Kidney (tissue), 14 donors: Measurements from ENCODE around the gene CTCFL. TPM values are rescaled to one million over a fixed set of nuclear protein-coding genes. Genes with fewer than 3 reads are reported as not detected.

Experiments used
- DNase-seq, 5 donors: peaks; one replicate each; pipeline ENCODE4 v3.0.0-alpha.2; 2013 to 2020
- FAIRE-seq: peaks from 2 replicates; lab custom pipeline; 2012; peaks lifted over from hg19 to GRCh38; lab: Jason Lieb, UNC
- H3K27ac ChIP-seq, 2 donors: one replicate each; pipeline ENCODE4 v1.7.0; 2013; ENCODE audit warnings: low read depth in 2 of 2, low read length in 2 of 2, inconsistent platforms in 1 of 2
- H3K27me3 ChIP-seq: one replicate; pipeline ENCODE4 v1.7.1; 2013; ENCODE audit warnings: low read length, inconsistent platforms; ENCODE audit not compliant: control insufficient read depth, insufficient read depth
- H3K36me3 ChIP-seq, 3 donors: one replicate each; pipeline versions ENCODE4 v1.7.0 to v1.7.1; 2013; ENCODE audit warnings: low read length in 3 of 3, control low read depth in 1 of 3, inconsistent platforms in 1 of 3; ENCODE audit not compliant: insufficient read depth in 3 of 3, control insufficient read depth in 2 of 3
- H3K4me1 ChIP-seq, 3 donors: one replicate each; pipeline versions ENCODE4 v1.7.0 to v1.7.1; 2013; ENCODE audit warnings: low read length in 3 of 3, inconsistent platforms in 1 of 3, low read depth in 1 of 3; ENCODE audit not compliant: control insufficient read depth in 2 of 3, insufficient read depth in 2 of 3
- H3K4me3 ChIP-seq, 3 donors: one replicate each; pipeline versions ENCODE4 v1.7.0 to v1.8.1; 2013; ENCODE audit warnings: low read length in 3 of 3, control low read depth in 1 of 3, inconsistent platforms in 1 of 3
- H3K9ac ChIP-seq, 3 donors: one replicate each; pipeline versions ENCODE4 v1.7.0 to v1.7.1; 2013; ENCODE audit warnings: low read length in 3 of 3, control low read depth in 1 of 3, inconsistent platforms in 1 of 3
- H3K9me3 ChIP-seq, 3 donors: one replicate each; pipeline versions ENCODE4 v1.7.0 to v1.7.1; 2013; ENCODE audit warnings: low read length in 3 of 3, control low read depth in 1 of 3, inconsistent platforms in 1 of 3; ENCODE audit not compliant: control insufficient read depth in 2 of 3, insufficient read depth in 1 of 3
- intact Hi-C: fragments of 100-400 bp; cut with DNase I; formaldehyde crosslinking; loops from one replicate; pipeline ENCODE4 v1.11.1; 2022
- polyA plus RNA-seq: library from polyadenylated mRNA; stranded (reverse); fragments of 350-450 nt; fragmentation: Illumina TruSeq; extraction: RNeasy Lipid Tissue Mini Kit (QIAGEN cat#74804); gene quantifications from one replicate; pipeline ENCODE4 v1.2.3, GENCODE V29; 2014; ENCODE audit warnings: low read depth, low replicate concordance; ENCODE audit not compliant: insufficient read depth
- total RNA-seq: library from RNA; stranded (reverse); fragmentation: NEBNext Ultra II Directional; extraction: Animal tissue kit (Norgen Biotek cat#: 25700); gene quantifications from one replicate; pipeline ENCODE4 v1.2.1, GENCODE V29; 2021
- TF ChIP-seq, protein P1 (sequence below): IDR thresholded peaks from 3 replicates; pipeline ENCODE4 v1.5.1; 2012; ENCODE audit warnings: mild to moderate bottlenecking, moderate library complexity, borderline replicate concordance; ENCODE audit not compliant: insufficient read depth; ENCODE audit errors: extremely low read depth
- donor health status: control.
- donor health status: control.
- donor health status: control.
- donor health status: control.
- donor health status: control.
- donor health status: DM: yes; HTN: yes; CAD: no.
- donor health status: Normal renal cell carcinoma (clear cell type).

Gene CTCFL
- total and polyA plus RNA-seq, 2 donors from 2014 or later = not detected

- no peak overlapping the region for H3K4me3 ChIP-seq
- no peak for FAIRE-seq
- H3K36me3 ChIP-seq = peaks cover 0 to 22% (median 17%) of the 10 kb centered on the region in 3 donors
- DNase-seq = no peak
- peak overlapping the region in 1 of 2 donors; percentile 47 for H3K27ac ChIP-seq
- intact Hi-C loops = no loop called here
- H3K9me3 ChIP-seq = no peaks in the 10 kb centered on the region
- H3K4me1 ChIP-seq = peaks cover 3 to 10% (median 8%) of the 10 kb centered on the region in 3 donors
- TF ChIP-seq, protein P1, sequence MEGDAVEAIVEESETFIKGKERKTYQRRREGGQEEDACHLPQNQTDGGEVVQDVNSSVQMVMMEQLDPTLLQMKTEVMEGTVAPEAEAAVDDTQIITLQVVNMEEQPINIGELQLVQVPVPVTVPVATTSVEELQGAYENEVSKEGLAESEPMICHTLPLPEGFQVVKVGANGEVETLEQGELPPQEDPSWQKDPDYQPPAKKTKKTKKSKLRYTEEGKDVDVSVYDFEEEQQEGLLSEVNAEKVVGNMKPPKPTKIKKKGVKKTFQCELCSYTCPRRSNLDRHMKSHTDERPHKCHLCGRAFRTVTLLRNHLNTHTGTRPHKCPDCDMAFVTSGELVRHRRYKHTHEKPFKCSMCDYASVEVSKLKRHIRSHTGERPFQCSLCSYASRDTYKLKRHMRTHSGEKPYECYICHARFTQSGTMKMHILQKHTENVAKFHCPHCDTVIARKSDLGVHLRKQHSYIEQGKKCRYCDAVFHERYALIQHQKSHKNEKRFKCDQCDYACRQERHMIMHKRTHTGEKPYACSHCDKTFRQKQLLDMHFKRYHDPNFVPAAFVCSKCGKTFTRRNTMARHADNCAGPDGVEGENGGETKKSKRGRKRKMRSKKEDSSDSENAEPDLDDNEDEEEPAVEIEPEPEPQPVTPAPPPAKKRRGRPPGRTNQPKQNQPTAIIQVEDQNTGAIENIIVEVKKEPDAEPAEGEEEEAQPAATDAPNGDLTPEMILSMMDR = no peak
- H3K27me3 ChIP-seq = no peaks in the 10 kb centered on the region
- H3K9ac ChIP-seq = no peak overlapping the region
Measured at GRCh38 chr20:57568960-57569359, 44.0 kb upstream of the CTCFL start.

- H3K9me3 ChIP-seq = no peaks in the 10 kb centered on the region
- intact Hi-C loops = no loop called here
- H3K36me3 ChIP-seq = peaks cover 0 to 29% (median 22%) of the 10 kb centered on the region in 3 donors
- TF ChIP-seq, protein P1 = no peak
- FAIRE-seq = no peak
- H3K27me3 ChIP-seq = no peaks in the 10 kb centered on the region
- peak overlapping the region; percentile 2 to 47 for H3K27ac ChIP-seq
- no peak overlapping the region for H3K4me3 ChIP-seq
- H3K9ac ChIP-seq = no peak overlapping the region
- H3K4me1 ChIP-seq = peaks cover 0 to 8% (median 3%) of the 10 kb centered on the region in 3 donors
- no peak for DNase-seq
Measured at GRCh38 chr20:57568088-57568896, 43.4 kb upstream of the CTCFL start.

DNA sequence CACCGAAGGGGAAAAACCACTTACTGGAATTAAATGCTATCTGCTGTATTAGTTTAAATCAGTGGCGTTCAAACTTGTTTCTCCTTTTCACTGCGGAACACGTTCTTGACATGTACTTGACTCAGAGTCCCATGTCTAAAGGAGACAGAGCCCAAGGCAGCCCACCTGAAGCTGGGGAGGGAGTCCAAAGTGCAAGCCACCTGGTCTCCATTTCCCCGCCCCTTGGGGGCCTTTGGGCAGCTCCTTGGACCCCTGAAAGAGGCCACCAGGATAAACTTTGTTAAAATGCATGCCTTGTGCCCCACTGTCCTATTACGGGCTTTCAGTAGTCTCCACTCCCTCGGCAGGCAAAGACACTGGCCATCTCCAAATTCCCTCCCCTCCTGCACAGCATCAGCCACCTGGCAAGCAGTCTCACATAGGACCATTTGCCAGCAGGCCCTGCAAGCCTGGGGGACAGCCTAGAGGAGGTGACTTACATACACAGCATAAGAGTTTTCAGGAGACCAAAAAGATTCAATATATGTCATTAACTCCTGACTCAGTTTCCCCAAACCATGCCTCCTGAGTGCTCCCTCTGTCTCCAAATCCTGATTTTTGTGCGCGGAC, 42.6 kb upstream of the CTCFL start:
- no peak for FAIRE-seq
- Histone ChIP-seq H3K27me3 (no peaks in the 10 kb centered on the region), H3K9ac (no peak overlapping the region), H3K4me3 (peak overlapping the region in 1 of 3 donors; percentile 78), H3K36me3 (peaks cover 0 to 36% (median 27%) of the 10 kb centered on the region in 3 donors), H3K4me1 (peaks cover 0 to 8% (median 3%) of the 10 kb centered on the region in 3 donors), H3K9me3 (no peaks in the 10 kb centered on the region), H3K27ac (peak overlapping the region in 1 of 2 donors; percentile 71)
- intact Hi-C loops = no loop called here
- no peak for DNase-seq
- TF ChIP-seq, protein P1 = no peak
